PC-9 (cell line): Measurements from ENCODE around the gene ASPA. TPM values are rescaled to one million over a fixed set of nuclear protein-coding genes. Genes with fewer than 3 reads are reported as not detected.

ENCODE experiments used
- BruUV-seq: library from RNA; stranded (reverse); fragments of 400-500 nt; replicated peaks from 2 replicates; lab custom pipeline; 2021; lab: Mats Ljungman, UMichigan
- CTCF ChIA-PET: fragments of 300-600 bp; sonication (Branson Sonifier 250); formaldehyde crosslinking; loops from one replicate; lab custom pipeline; 2022; ENCODE audit warnings: antibody characterized with exemption; lab: Charles Lee
- POLR2A ChIA-PET: fragments of 300-600 bp; sonication (Branson Sonifier 250); formaldehyde crosslinking; loops from one replicate; lab custom pipeline; 2022; ENCODE audit warnings: antibody characterized with exemption; ENCODE audit not compliant: unreplicated experiment; lab: Charles Lee
- DNase-seq, 2 experiments: peaks; one replicate each; pipeline versions ENCODE4 v3.0.0 to v3.0.0-alpha.2; 2015 to 2022; ENCODE audit warnings: mixed read lengths in 1 of 2
- H2AFZ ChIP-seq: fragments of 200-600 bp; sonication (generic); 2 replicates; pipeline ENCODE4 v1.8.1; 2017; ENCODE audit warnings: antibody characterized with exemption
- H3F3A ChIP-seq: fragments of 200-600 bp; sonication (generic); 2 replicates; pipeline ENCODE4 v1.8.1; 2017; ENCODE audit warnings: antibody characterized with exemption, mild to moderate bottlenecking, low read depth; ENCODE audit not compliant: insufficient read depth
- H3K27ac ChIP-seq: fragments of 200-600 bp; sonication (generic); 2 replicates; pipeline ENCODE4 v1.6.1; 2016; ENCODE audit warnings: mixed run types
- H3K27me3 ChIP-seq: fragments of 200-600 bp; sonication (generic); 2 replicates; pipeline ENCODE4 v1.6.1; 2016; ENCODE audit warnings: low read depth, mixed run types; ENCODE audit not compliant: insufficient read depth
- H3K36me3 ChIP-seq: fragments of 200-600 bp; sonication (generic); 2 replicates; pipeline ENCODE4 v1.6.1; 2016; ENCODE audit warnings: low read depth, mixed run types
- H3K4me1 ChIP-seq: fragments of 200-600 bp; sonication (generic); replicated peaks from 2 replicates; pipeline ENCODE4 v1.6.1; 2016; ENCODE audit warnings: mixed run types; ENCODE audit not compliant: insufficient read depth
- H3K4me2 ChIP-seq: fragments of 200-600 bp; sonication (generic); 2 replicates; pipeline ENCODE4 v1.6.1; 2017; ENCODE audit warnings: mixed run types
- H3K4me3 ChIP-seq: fragments of 200-600 bp; sonication (generic); 2 replicates; pipeline ENCODE4 v1.6.1; 2016; ENCODE audit warnings: mixed run types
- H3K79me2 ChIP-seq: fragments of 200-600 bp; sonication (generic); 2 replicates; pipeline ENCODE4 v1.6.1; 2017; ENCODE audit warnings: low read depth, mixed run types
- H3K9me2 ChIP-seq: fragments of 200-600 bp; sonication (generic); 2 replicates; pipeline ENCODE4 v1.8.1; 2017; ENCODE audit warnings: mild to moderate bottlenecking; ENCODE audit not compliant: insufficient read depth
- H3K9me3 ChIP-seq: fragments of 200-600 bp; sonication (generic); 2 replicates; pipeline ENCODE4 v1.8.1; 2016; ENCODE audit warnings: low read depth; ENCODE audit not compliant: insufficient read depth
- H4K20me1 ChIP-seq: fragments of 200-600 bp; sonication (generic); 2 replicates; pipeline ENCODE4 v1.8.1; 2017; ENCODE audit not compliant: insufficient read depth
- CTCF ChIP-seq: fragments of 200-600 bp; sonication (generic); conservative IDR thresholded peaks from 2 replicates; pipeline ENCODE4 v1.6.1; 2017; ENCODE audit warnings: mixed run types, antibody characterized with exemption, mild to moderate bottlenecking, moderate library complexity
- EZH2 ChIP-seq: fragments of 200-600 bp; sonication (generic); IDR thresholded peaks from 2 replicates; pipeline ENCODE4 v1.8.0; 2017; ENCODE audit warnings: antibody characterized with exemption, low read depth
- intact Hi-C: fragments of 100-400 bp; cut with micrococcal nuclease; formaldehyde crosslinking; loops from one replicate; pipeline ENCODE4 v1.10.0; 2022; ENCODE audit not compliant: unreplicated experiment
- total RNA-seq: library from RNA; stranded (reverse); gene quantifications from 2 replicates; pipeline ENCODE4 v1.2.3, GENCODE V29; 2021

Gene ASPA
- total RNA-seq, 1 experiment from 2014 or later = not detected

GRCh38 chr17:3507071-3507470 lies 31.3 kb downstream of the ASPA start:
- no peak for DNase-seq
- BruUV-seq = no TSS peak
- Histone ChIP-seq H3K9me3 (no peaks in the 10 kb centered on the region), H3K4me3 (no peak overlapping the region), H3K27me3 (peaks cover 64% of the 10 kb centered on the region), H3K27ac (no peak overlapping the region), H3K4me2 (no peak overlapping the region), H3K4me1 (no peaks in the 10 kb centered on the region), H4K20me1 (no peaks in the 10 kb centered on the region), H3K79me2 (no peaks in the 10 kb centered on the region), H3K36me3 (no peaks in the 10 kb centered on the region), H3K9me2 (0 out of 2 replicates have a peak, but pooled peaks cover 3% of the 10 kb centered on the region), H3F3A (no peaks in the 10 kb centered on the region), H2AFZ (no peak overlapping the region)
- ChIA-PET CTCF (no interaction called here), POLR2A (no interaction called here)
- TF ChIP-seq EZH2 (no peak), CTCF (no peak)
- intact Hi-C loops = no loop called here

- H3K9me2 ChIP-seq = 0 out of 2 replicates have a peak, but pooled peaks cover 3% of the 10 kb centered on the region
- H4K20me1 ChIP-seq = no peaks in the 10 kb centered on the region
- H3K4me1 ChIP-seq = no peaks in the 10 kb centered on the region
- no TSS peak for BruUV-seq
- POLR2A ChIA-PET = no interaction called here
- H3K27me3 ChIP-seq = peaks cover 63% of the 10 kb centered on the region
- H3F3A ChIP-seq = no peaks in the 10 kb centered on the region
- no peak overlapping the region for H3K4me3 ChIP-seq
- TF ChIP-seq CTCF = no peak
- no peak for TF ChIP-seq EZH2
- H3K27ac ChIP-seq = no peak overlapping the region
- H3K9me3 ChIP-seq = no peaks in the 10 kb centered on the region
- H3K36me3 ChIP-seq = no peaks in the 10 kb centered on the region
- no peak for DNase-seq
- CTCF ChIA-PET = no interaction called here
- H3K4me2 ChIP-seq = no peak overlapping the region
- intact Hi-C loops = no loop called here
- no peak overlapping the region for H2AFZ ChIP-seq
- H3K79me2 ChIP-seq = no peaks in the 10 kb centered on the region
Measured at GRCh38 chr17:3507869-3508268, 32.1 kb downstream of the ASPA start.

- no peaks in the 10 kb centered on the region for H3K36me3 ChIP-seq
- H3F3A ChIP-seq = no peaks in the 10 kb centered on the region
- ChIA-PET CTCF (no interaction called here), POLR2A (no interaction called here)
- no peak overlapping the region for H3K27ac ChIP-seq
- no peak overlapping the region for H3K4me2 ChIP-seq
- H3K9me3 ChIP-seq = no peaks in the 10 kb centered on the region
- BruUV-seq = no TSS peak
- no peaks in the 10 kb centered on the region for H3K4me1 ChIP-seq
- H3K9me2 ChIP-seq = no peaks in the 10 kb centered on the region
- peaks cover 52% of the 10 kb centered on the region for H3K27me3 ChIP-seq
- intact Hi-C loops = no loop called here
- no peak overlapping the region for H3K4me3 ChIP-seq
- H3K79me2 ChIP-seq = no peaks in the 10 kb centered on the region
- H2AFZ ChIP-seq = no peak overlapping the region
- no peak for DNase-seq
- TF ChIP-seq EZH2 = no peak
- no peak for TF ChIP-seq CTCF
- H4K20me1 ChIP-seq = no peaks in the 10 kb centered on the region
Measured at GRCh38 chr17:3510090-3510489, 34.3 kb downstream of the ASPA start.
